Endothelial cell of umbilical vein (primary cell): Measurements from ENCODE around the gene ETS2. TPM values are rescaled to one million over a fixed set of nuclear protein-coding genes. Genes with fewer than 3 reads are reported as not detected.

Experiments
- BruUV-seq: library from RNA; stranded (reverse); fragments of 400-500 nt; replicated peaks from 2 replicates; lab custom pipeline; 2021; lab: Mats Ljungman, UMichigan
- CTCF ChIA-PET: fragments of 300-600, 350-600 bp; sonication (Branson Sonifier 250); formaldehyde crosslinking; loops from one replicate; lab custom pipeline; 2021; ENCODE audit warnings: antibody characterized with exemption, inconsistent platforms; lab: Charles Lee
- POLR2A ChIA-PET: fragments of 300-600, 350-600 bp; sonication (Branson Sonifier 250); formaldehyde crosslinking; loops from one replicate; lab custom pipeline; 2021; ENCODE audit warnings: antibody characterized with exemption, inconsistent platforms; lab: Charles Lee
- DNase-seq: peaks from one replicate; pipeline ENCODE4 v3.0.0-alpha.2; 2011; ENCODE audit warnings: low read depth, low spot score
- FAIRE-seq: peaks from 2 replicates; lab custom pipeline; 2011; peaks lifted over from hg19 to GRCh38; lab: Jason Lieb, UNC
- H2AFZ ChIP-seq: 2 replicates; pipeline ENCODE4 v1.6.0; 2012; ENCODE audit warnings: low read depth, low read length, control low read depth, inconsistent platforms
- H3K27ac ChIP-seq: 2 replicates; pipeline ENCODE4 v1.5.1; 2011; ENCODE audit warnings: low read depth, mild to moderate bottlenecking, control low read depth, low read length, moderate library complexity; ENCODE audit not compliant: insufficient read depth
- H3K27me3 ChIP-seq, 2 experiments: 2 replicates each; pipeline versions ENCODE4 v1.6.0 to v1.6.1; 2011; ENCODE audit warnings: low read length in 2 of 2, mixed read lengths in 1 of 2; ENCODE audit not compliant: control insufficient read depth in 2 of 2, insufficient read depth in 2 of 2
- H3K36me3 ChIP-seq, 2 experiments: 2 replicates in 1 of 2; 3 replicates in 1 of 2; pipeline ENCODE4 v1.5.1; 2011; ENCODE audit warnings: low read length in 2 of 2, mild to moderate bottlenecking in 1 of 2, moderate library complexity in 1 of 2; ENCODE audit not compliant: control insufficient read depth in 2 of 2, insufficient read depth in 2 of 2; ENCODE audit errors: extremely low read depth in 1 of 2
- H3K4me1 ChIP-seq: 3 replicates; pipeline ENCODE4 v1.5.1; 2011; ENCODE audit warnings: mild to moderate bottlenecking, low read length; ENCODE audit not compliant: control insufficient read depth, insufficient read depth; ENCODE audit errors: extremely low read depth
- H3K4me2 ChIP-seq: 2 replicates; pipeline ENCODE4 v1.6.1; 2011; ENCODE audit warnings: low read length, control low read depth, mixed read lengths; ENCODE audit not compliant: insufficient read depth
- H3K4me3 ChIP-seq, 3 experiments: fragments of 200-600 bp in 1 of 3; sonication (generic), shearing (Covaris generic) in 1 of 3; replicated peaks in 1 of 3; 2 replicates each; pipeline ENCODE4 v1.5.1; 2011 to 2016; ENCODE audit warnings: control low read depth in 3 of 3, low read length in 3 of 3, mild to moderate bottlenecking in 2 of 3, inconsistent platforms in 1 of 3, low read depth in 1 of 3, moderate library complexity in 1 of 3; ENCODE audit not compliant: insufficient read depth in 1 of 3
- H3K79me2 ChIP-seq: 2 replicates; pipeline ENCODE4 v1.6.0; 2012; ENCODE audit warnings: low read length, inconsistent platforms; ENCODE audit not compliant: control insufficient read depth, insufficient read depth
- H3K9ac ChIP-seq: replicated peaks from 2 replicates; pipeline ENCODE3; 2011; ENCODE audit warnings: low read length, control low read depth; ENCODE audit not compliant: insufficient read depth; ENCODE audit errors: extremely low read depth
- H3K9me1 ChIP-seq: replicated peaks from 3 replicates; pipeline ENCODE4 v1.6.0; 2011; ENCODE audit warnings: mild to moderate bottlenecking, low read length; ENCODE audit not compliant: control insufficient read depth, insufficient read depth; ENCODE audit errors: extremely low read depth
- H3K9me3 ChIP-seq: replicated peaks from 2 replicates; pipeline ENCODE4 v1.5.1; 2012; ENCODE audit warnings: low read length, inconsistent platforms; ENCODE audit not compliant: control insufficient read depth, insufficient read depth
- H4K20me1 ChIP-seq: replicated peaks from 2 replicates; pipeline ENCODE3; 2011; ENCODE audit warnings: mild to moderate bottlenecking, low read length; ENCODE audit not compliant: control insufficient read depth, insufficient read depth; ENCODE audit errors: extremely low read depth
- CTCF ChIP-seq, 2 donors: IDR thresholded peaks; 1 replicate in 1 of 2; 2 replicates in 1 of 2; pipeline ENCODE4 v1.5.1; 2011; ENCODE audit warnings: low read length in 2 of 2, mild to moderate bottlenecking in 2 of 2, moderate library complexity in 2 of 2, control low read depth in 1 of 2, inconsistent platforms in 1 of 2, low read depth in 1 of 2; ENCODE audit not compliant: insufficient read depth in 1 of 2; ENCODE audit errors: extremely low read depth in 1 of 2
- EZH2 ChIP-seq: IDR thresholded peaks from 2 replicates; pipeline ENCODE4 v1.6.1; 2012; ENCODE audit warnings: borderline replicate concordance, low read depth, mild to moderate bottlenecking, moderate library complexity, low read length, inconsistent platforms; ENCODE audit not compliant: severe bottlenecking
- FOS ChIP-seq: IDR thresholded peaks from 2 replicates; pipeline ENCODE4 v1.6.1; 2011; ENCODE audit warnings: mild to moderate bottlenecking, low read length, moderate library complexity, borderline replicate concordance; ENCODE audit not compliant: insufficient read depth
- GATA2 ChIP-seq: IDR thresholded peaks from 2 replicates; pipeline ENCODE4 v1.7.0; 2011; ENCODE audit warnings: low read depth, mild to moderate bottlenecking, moderate library complexity, mixed read lengths, low read length; ENCODE audit not compliant: insufficient read length, insufficient read depth
- JUN ChIP-seq: IDR thresholded peaks from 2 replicates; pipeline ENCODE4 v1.6.1; 2011; ENCODE audit warnings: borderline replicate concordance, low read depth; ENCODE audit not compliant: insufficient read length, insufficient read depth
- MYC ChIP-seq: IDR thresholded peaks from one replicate; pipeline ENCODE4 v1.6.1; 2011; ENCODE audit warnings: mild to moderate bottlenecking, low read depth, low read length
- POLR2A ChIP-seq: IDR thresholded peaks from 2 replicates; pipeline ENCODE4 v1.6.1; 2012; ENCODE audit warnings: low read depth, mild to moderate bottlenecking, control low read depth, low read length
- POLR2AphosphoS5 ChIP-seq: IDR thresholded peaks from 2 replicates; pipeline ENCODE4 v1.6.1; 2012; ENCODE audit warnings: low read depth, mild to moderate bottlenecking, control low read depth, low read length, moderate library complexity; ENCODE audit not compliant: insufficient read depth
- dilution Hi-C: fragments of 300-500 bp; cut with MboI; formaldehyde crosslinking; loops from one replicate; pipeline ENCODE4 v1.15.0; 2019; ENCODE audit warnings: low sequenced_read_pairs; ENCODE audit not compliant: extremely low pct_ligation_motif_present
- intact Hi-C: fragments of 100-400 bp; cut with micrococcal nuclease; formaldehyde crosslinking; loops from one replicate; pipeline ENCODE4 v1.10.0; 2022
- polyA plus RNA-seq, 4 experiments: library from polyadenylated mRNA; depleted of rRNA in 3 of 4; stranded (reverse) in 3 of 4; unstranded in 1 of 4; fragments of >200 nt; gene quantifications; 2 replicates each; pipeline versions ENCODE4 v1.2.1 to v1.2.3, GENCODE V29; 2011 to 2012; ENCODE audit warnings: missing spikeins in 1 of 4
- total RNA-seq: library from RNA; stranded (reverse); gene quantifications from 2 replicates; pipeline ENCODE4 v1.2.3, GENCODE V29; 2021
- TF ChIP-seq, protein P1 (sequence below): IDR thresholded peaks from 2 replicates; pipeline ENCODE4 v1.6.1; 2011; ENCODE audit not compliant: insufficient read depth, insufficient read length

Gene ETS2
- total and polyA plus RNA-seq, 2 donors (not counting 3 experiments of a cell fraction or from before 2014, with no cell fraction given): 16.3 to 54.5 TPM

- H3K9me3 ChIP-seq: no peaks in the 10 kb centered on the region
- H3K4me2 ChIP-seq: no peak overlapping the region
- peaks cover 8% of the 10 kb centered on the region for H3K4me1 ChIP-seq
- no peak overlapping the region for H3K9ac ChIP-seq
- no peaks in the 10 kb centered on the region for H3K9me1 ChIP-seq
- no peak for TF ChIP-seq GATA2
- TF ChIP-seq JUN: no peak
- TF ChIP-seq POLR2A: no peak
- TF ChIP-seq FOS: no peak
- TF ChIP-seq EZH2: no peak
- TF ChIP-seq MYC: no peak
- TF ChIP-seq POLR2AphosphoS5: no peak
- TF ChIP-seq CTCF (IDR thresholded peaks at IDR 0.05; ENCODE audit: extremely low read depth in 1 of 2, insufficient read depth in 1 of 2, low read depth in 1 of 2, low read length in 2 of 2): no peak
- TF ChIP-seq, protein P1, sequence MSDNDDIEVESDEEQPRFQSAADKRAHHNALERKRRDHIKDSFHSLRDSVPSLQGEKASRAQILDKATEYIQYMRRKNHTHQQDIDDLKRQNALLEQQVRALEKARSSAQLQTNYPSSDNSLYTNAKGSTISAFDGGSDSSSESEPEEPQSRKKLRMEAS: no peak
- ChIA-PET POLR2A (no interaction called here), CTCF (no interaction called here)
- H3K4me3 ChIP-seq: no peak overlapping the region
- no peaks in the 10 kb centered on the region for H4K20me1 ChIP-seq
- dilution Hi-C loops: no loop called here
- H3K27ac ChIP-seq: no peak overlapping the region
- H3K79me2 ChIP-seq: no peaks in the 10 kb centered on the region
- no peaks in the 10 kb centered on the region for H3K27me3 ChIP-seq
- no TSS peak for BruUV-seq
- H3K36me3 ChIP-seq: no peaks in the 10 kb centered on the region
- DNase-seq (no peak), FAIRE-seq (no peak)
- intact Hi-C loops: no loop called here
- H2AFZ ChIP-seq: no peak overlapping the region
These were observed 56.4 kb downstream of the ETS2 start for GRCh38 chr21:38861989-38862683.
